ENCODE data around the gene PCCA. TPM values are rescaled to one million over a fixed set of nuclear protein-coding genes. Genes with fewer than 3 reads are reported as not detected.
"Not testable (repeated sequence)": the region's sequence is repeated elsewhere in the genome, so short reads cannot be mapped to it uniquely, and the experiment has no call there.

PCCA gene
- total RNA-seq, 2 donors from 2014 or later, result 52.7 to 66.4 TPM

- Histone ChIP-seq H3K4me1 (replicated peaks) (no peaks in the 10 kb centered on the region), H3K4me3 (no peak overlapping the region), H3K27ac (peak overlapping the region in 1 of 2 donors; percentile 50), H3K27me3 (replicated peaks; ENCODE audit: insufficient read depth) (no peaks in the 10 kb centered on the region), H3K9me3 (no peaks in the 10 kb centered on the region), H3K36me3 (no peaks in the 10 kb centered on the region)
- 47% methylated on average over 1 of the region's 1 CpG for WGBS
- TF ChIP-seq POLR2AphosphoS5 (IDR thresholded peaks at IDR 0.05) (peak; percentile 71), POLR2A (IDR thresholded peaks at IDR 0.05) (no peak)
- intact Hi-C loops (cut with DNase I), result no loop called here
- DNase-seq (ENCODE audit: low spot score), result peak; percentile 62
Observed at GRCh38 chr13:100069278-100069677, 19.6 kb upstream of the PCCA start.

- no peak overlapping the region for H3K4me3 ChIP-seq
- H3K27ac ChIP-seq, result no peak overlapping the region
- TF ChIP-seq CTCF (IDR thresholded peaks at IDR 0.05) (no peak), POLR2A (IDR thresholded peaks at IDR 0.05) (no peak), POLR2AphosphoS5 (IDR thresholded peaks at IDR 0.05) (no peak)
- 78% methylated on average over 10 of the region's 10 CpGs for WGBS
- H3K4me1 ChIP-seq (replicated peaks), result no peaks in the 10 kb centered on the region
- intact Hi-C loops (cut with DNase I), result no loop called here
- DNase-seq (ENCODE audit: low spot score), result no peak
- no peaks in the 10 kb centered on the region for H3K9me3 ChIP-seq
- no peaks in the 10 kb centered on the region for H3K36me3 ChIP-seq
- no peaks in the 10 kb centered on the region for H3K27me3 ChIP-seq (replicated peaks; ENCODE audit: insufficient read depth)
Observed at GRCh38 chr13:100075700-100076587, 12.9 kb upstream of the PCCA start.

GRCh38 chr13:100079003-100079402 is 9.9 kb upstream of the PCCA start:
- H3K27ac ChIP-seq; H3K36me3 ChIP-seq; H3K4me3 ChIP-seq; H3K9me3 ChIP-seq; intact Hi-C loops (cut with DNase I); DNase-seq (ENCODE audit: low spot score); H3K27me3 ChIP-seq (replicated peaks; ENCODE audit: insufficient read depth); H3K4me1 ChIP-seq (replicated peaks): not testable (repeated sequence)
- WGBS, result 93% methylated on average over 9 of the region's 9 CpGs

- H3K4me3 ChIP-seq; H3K36me3 ChIP-seq; H3K4me1 ChIP-seq (replicated peaks); H3K27me3 ChIP-seq (replicated peaks; ENCODE audit: insufficient read depth); intact Hi-C loops (cut with DNase I); H3K27ac ChIP-seq; H3K9me3 ChIP-seq; DNase-seq (ENCODE audit: low spot score): not testable (repeated sequence)
- 85% methylated on average over 6 of the region's 6 CpGs for WGBS
Observed at GRCh38 chr13:100083401-100083800, 5.5 kb upstream of the PCCA start.

- Histone ChIP-seq H3K27ac (peak overlapping the region; percentile 90 to 91), H3K36me3 (no peaks in the 10 kb centered on the region), H3K27me3 (replicated peaks; ENCODE audit: insufficient read depth) (no peaks in the 10 kb centered on the region), H3K9me3 (no peaks in the 10 kb centered on the region), H3K4me3 (peak overlapping the region; percentile 83 to 85), H3K4me1 (replicated peaks) (no peaks in the 10 kb centered on the region)
- DNase-seq (ENCODE audit: low spot score), result no peak
- intact Hi-C loops (cut with DNase I), result no loop called here
- 40% methylated on average over 12 of the region's 12 CpGs for WGBS
- TF ChIP-seq CTCF (IDR thresholded peaks at IDR 0.05), result no peak
- no peak for TF ChIP-seq POLR2AphosphoS5 (IDR thresholded peaks at IDR 0.05)
- TF ChIP-seq POLR2A (IDR thresholded peaks at IDR 0.05), result no peak
Observed at GRCh38 chr13:100088273-100088643, 635 bp upstream of the PCCA start.

GRCh38 chr13:100089465-100090032 is 656 bp downstream of the PCCA start:
- 0% methylated on average over 13 of the region's 13 CpGs for WGBS
- no peak for TF ChIP-seq POLR2A (IDR thresholded peaks at IDR 0.05)
- TF ChIP-seq POLR2AphosphoS5 (IDR thresholded peaks at IDR 0.05), result no peak
- TF ChIP-seq CTCF (IDR thresholded peaks at IDR 0.05), result no peak
- Histone ChIP-seq H3K27ac (peak overlapping the region; percentile 90 to 91), H3K36me3 (no peaks in the 10 kb centered on the region), H3K9me3 (no peaks in the 10 kb centered on the region), H3K4me3 (peak overlapping the region; percentile 83 to 85), H3K27me3 (replicated peaks; ENCODE audit: insufficient read depth) (no peaks in the 10 kb centered on the region), H3K4me1 (replicated peaks) (no peaks in the 10 kb centered on the region)
- intact Hi-C loops (cut with DNase I), result no loop called here
- peak; percentile 53 for DNase-seq (ENCODE audit: low spot score)

Measured in prostate gland (tissue), 2 donors.